Uterus (tissue), 2 donors: ENCODE data around the gene ACOT7.

Source experiments
- CTCF ChIP-seq, 4 experiments: fragments of 200-600 bp in 2 of 4; fragments of 450-650 bp in 2 of 4; sonication (generic) in 2 of 4; IDR thresholded peaks; one replicate each; pipeline ENCODE4 v1.5.1; 2016 to 2019; ENCODE audit warnings: antibody characterized with exemption in 4 of 4, mild to moderate bottlenecking in 2 of 4, moderate library complexity in 1 of 4
- POLR2A ChIP-seq, 2 donors: fragments of 450-650 bp; IDR thresholded peaks; one replicate each; pipeline ENCODE4 v1.6.1; 2016; ENCODE audit warnings: antibody characterized with exemption in 2 of 2, mild to moderate bottlenecking in 1 of 2, moderate library complexity in 1 of 2

DNA sequence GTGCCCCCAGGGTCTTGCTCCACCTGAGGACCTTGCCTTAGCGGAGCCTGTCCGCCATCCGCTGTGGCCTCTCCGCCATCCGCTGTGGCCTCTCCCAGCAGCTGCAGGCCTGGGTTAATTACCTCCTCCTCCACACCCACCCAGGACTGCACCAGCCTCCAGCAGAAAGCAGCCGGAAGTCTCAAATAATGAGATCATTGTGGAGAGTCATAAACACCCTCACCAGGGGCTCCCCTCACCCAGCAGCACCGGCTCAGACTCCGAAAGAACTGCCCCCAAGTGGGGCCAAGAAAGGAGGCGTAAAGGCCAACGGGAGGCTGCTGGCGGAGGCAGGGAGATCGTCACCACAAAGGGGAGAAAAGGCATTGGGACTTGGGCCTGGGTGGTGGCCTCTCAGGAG lies 122.0 kb downstream of the ACOT7 start:
- TF ChIP-seq CTCF (IDR thresholded peaks at IDR 0.05) (no peak), POLR2A (IDR thresholded peaks at IDR 0.05) (no peak)
